HEK293T (cell line): ENCODE results near the gene HMX2.

Source experiments
- ARNT ChIP-seq: fragments of 450-650 bp; IDR thresholded peaks from 2 replicates; pipeline ENCODE4 v1.6.1; 2017; ENCODE audit warnings: mild to moderate bottlenecking
- BHLHE40 ChIP-seq: fragments of 450-650 bp; IDR thresholded peaks from 2 replicates; pipeline ENCODE4 v1.6.1; 2016; ENCODE audit warnings: mild to moderate bottlenecking, moderate library complexity, borderline replicate concordance
- FOXA1 ChIP-seq: fragments of 450-650 bp; IDR thresholded peaks from 2 replicates; pipeline ENCODE4 v1.6.1; 2016; ENCODE audit warnings: mild to moderate bottlenecking
- FOXM1 ChIP-seq: fragments of 450-650 bp; IDR thresholded peaks from 2 replicates; pipeline ENCODE4 v1.6.1; 2017; ENCODE audit warnings: mild to moderate bottlenecking, borderline replicate concordance
- HDGF ChIP-seq: fragments of 450-650 bp; IDR thresholded peaks from 2 replicates; pipeline ENCODE4 v1.6.1; 2017; ENCODE audit warnings: antibody characterized with exemption, borderline replicate concordance
- L3MBTL2 ChIP-seq: fragments of 450-650 bp; conservative IDR thresholded peaks from 2 replicates; pipeline ENCODE4 v1.6.1; 2016; ENCODE audit warnings: mild to moderate bottlenecking
- LEF1 ChIP-seq: fragments of 450-650 bp; IDR thresholded peaks from 2 replicates; pipeline ENCODE4 v1.6.1; 2017; ENCODE audit warnings: mild to moderate bottlenecking, borderline replicate concordance
- NFRKB ChIP-seq: fragments of 450-650 bp; IDR thresholded peaks from 2 replicates; pipeline ENCODE4 v1.6.1; 2016; ENCODE audit warnings: mild to moderate bottlenecking, moderate library complexity
- SP1 ChIP-seq: fragments of 450-650 bp; IDR thresholded peaks from 2 replicates; pipeline ENCODE4 v1.6.1; 2017
- ZNF384 ChIP-seq: fragments of 450-650 bp; IDR thresholded peaks from 2 replicates; pipeline ENCODE4 v1.6.1; 2016

DNA sequence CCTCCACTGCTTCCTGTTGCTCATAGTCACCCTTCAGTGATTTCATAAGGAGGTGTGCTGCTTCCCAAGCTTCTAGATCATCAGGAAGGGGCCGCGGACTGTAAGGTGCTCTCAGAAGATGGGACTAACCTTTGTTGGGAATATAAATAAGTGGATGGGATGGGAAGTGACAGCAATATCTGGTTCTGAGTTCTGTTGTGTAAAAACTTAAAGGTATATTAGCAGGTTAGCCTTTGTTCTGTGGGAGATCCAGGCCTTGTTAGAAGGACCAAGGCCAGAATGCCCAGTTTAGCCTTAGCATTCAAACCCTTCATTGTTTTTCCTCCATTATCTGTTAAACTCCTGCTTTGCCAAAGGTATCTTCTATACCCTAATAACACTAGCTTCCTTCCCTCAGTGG is 18.7 kb downstream of the HMX2 start:
- TF ChIP-seq BHLHE40: no peak
- TF ChIP-seq HDGF: no peak
- TF ChIP-seq FOXM1: no peak
- no peak for TF ChIP-seq FOXA1
- no peak for TF ChIP-seq ZNF384
- no peak for TF ChIP-seq LEF1
- no peak for TF ChIP-seq NFRKB
- no peak for TF ChIP-seq SP1
- TF ChIP-seq ARNT: no peak
- no peak for TF ChIP-seq L3MBTL2
